NCI-H2107 treated with DMSO at 0.1 percent for 48 hours (cell line): ENCODE results near the gene WFS1.
A peak's percentile ranks its signal among the peaks of the same experiment; 100 is the strongest.

Experiments used
- DNase-seq: peaks from one replicate; lab custom pipeline; 2025; ENCODE audit not compliant: unreplicated experiment; lab: John Stamatoyannopoulos, UW

Gene WFS1

DNA sequence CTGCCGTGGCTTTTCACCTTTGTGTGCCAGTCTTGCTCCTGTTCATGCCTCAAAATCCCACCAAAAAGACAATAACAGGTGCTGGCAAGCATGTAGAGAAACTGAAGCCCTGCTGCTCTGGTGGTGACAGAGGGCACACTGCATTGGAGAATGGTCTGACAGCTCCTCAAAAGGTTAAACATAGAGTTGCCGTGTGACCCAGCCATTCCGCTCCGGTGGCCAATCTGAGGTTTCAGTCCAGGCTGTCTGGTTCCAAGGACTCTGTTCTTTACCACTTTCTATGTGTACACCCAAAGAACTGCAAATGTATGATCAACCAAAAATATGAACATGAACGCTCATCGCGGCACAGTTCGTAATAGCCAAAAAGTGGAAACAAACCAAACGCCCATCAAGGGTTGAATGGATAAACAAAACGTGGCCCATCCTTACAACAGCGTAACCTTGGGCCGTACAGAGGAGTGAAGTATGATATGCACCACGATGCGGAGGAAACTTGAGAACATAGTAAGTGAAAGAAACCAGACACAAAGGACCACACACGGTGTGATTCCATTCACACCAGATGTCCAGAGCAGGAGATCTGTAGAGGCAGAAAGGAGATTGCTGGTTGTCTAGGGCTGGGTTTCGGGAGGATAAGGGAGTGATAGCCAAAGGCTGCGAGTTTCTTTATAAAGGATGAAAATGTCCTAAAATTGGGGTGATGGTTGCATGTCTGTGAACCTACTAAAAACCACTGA lies 33.6 kb upstream of the WFS1 start:
- no peak for DNase-seq

DNA sequence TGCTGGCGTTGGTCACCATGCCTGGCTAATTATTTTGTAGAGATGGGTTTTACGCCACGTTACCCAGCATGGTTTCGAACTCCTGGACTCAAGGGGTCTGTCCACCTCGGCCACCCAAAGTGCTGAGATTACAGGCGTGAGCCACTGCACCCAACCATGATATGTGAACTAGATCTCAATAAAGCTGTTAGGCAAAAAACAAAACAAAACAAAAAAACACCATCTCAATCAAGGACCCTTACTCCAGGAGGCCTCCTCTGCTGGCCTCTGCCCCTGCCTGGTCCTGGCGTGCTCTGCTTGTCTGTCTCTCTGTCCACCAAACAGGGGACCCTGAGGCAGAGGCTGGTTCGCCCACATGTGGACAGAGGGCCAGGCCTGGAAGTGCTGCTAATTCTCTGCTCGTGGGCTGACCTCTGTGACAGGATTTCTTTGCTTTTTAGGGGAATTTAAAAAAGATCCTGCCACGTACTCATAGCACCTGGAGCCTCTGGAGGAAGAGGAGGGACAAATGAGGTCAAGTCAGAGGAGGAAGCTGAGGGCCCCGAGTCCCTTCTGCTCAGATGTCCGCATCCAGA lies 32.7 kb upstream of the WFS1 start:
- no peak for DNase-seq

DNA sequence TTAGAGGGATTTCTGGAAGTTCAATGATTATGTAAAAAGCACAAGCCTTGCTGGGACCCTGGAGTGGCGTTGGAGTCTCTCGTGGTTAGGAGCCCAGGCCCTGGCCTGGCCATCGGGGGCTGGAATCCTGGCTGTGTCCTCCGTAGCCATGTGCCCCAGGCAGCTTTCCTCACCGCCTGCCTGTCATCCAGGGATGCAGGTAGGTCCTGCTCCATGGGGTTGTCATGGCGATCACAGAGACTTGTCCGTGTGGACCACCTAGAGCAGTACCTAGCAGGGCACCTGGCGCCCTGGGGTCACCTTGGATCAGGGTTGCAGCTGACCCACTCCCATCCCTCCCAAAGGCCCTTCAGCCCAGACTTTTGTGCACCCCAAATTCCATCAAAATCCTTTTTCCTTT lies 30.2 kb upstream of the WFS1 start:
- no peak for DNase-seq

DNA sequence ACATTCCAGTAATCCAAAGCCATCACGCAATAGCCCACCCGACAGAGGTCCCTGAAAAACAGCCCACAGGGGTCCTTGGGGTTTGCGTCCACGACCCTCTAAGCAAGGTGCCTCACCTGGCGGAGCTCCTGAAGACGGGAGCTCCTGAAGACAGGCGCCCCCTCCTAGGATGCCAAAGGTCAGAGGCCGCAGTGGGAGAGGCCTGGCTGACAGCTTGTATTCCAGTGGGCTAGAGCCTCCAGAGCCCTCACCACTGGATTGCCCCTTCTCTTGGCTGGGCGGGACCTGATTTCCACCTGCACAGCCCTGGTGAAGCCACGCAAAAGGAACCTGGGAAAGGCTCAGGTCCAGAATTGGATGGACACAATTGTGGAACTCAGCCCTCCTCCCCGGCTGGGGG lies 29.7 kb upstream of the WFS1 start:
- DNase-seq, result no peak

DNA sequence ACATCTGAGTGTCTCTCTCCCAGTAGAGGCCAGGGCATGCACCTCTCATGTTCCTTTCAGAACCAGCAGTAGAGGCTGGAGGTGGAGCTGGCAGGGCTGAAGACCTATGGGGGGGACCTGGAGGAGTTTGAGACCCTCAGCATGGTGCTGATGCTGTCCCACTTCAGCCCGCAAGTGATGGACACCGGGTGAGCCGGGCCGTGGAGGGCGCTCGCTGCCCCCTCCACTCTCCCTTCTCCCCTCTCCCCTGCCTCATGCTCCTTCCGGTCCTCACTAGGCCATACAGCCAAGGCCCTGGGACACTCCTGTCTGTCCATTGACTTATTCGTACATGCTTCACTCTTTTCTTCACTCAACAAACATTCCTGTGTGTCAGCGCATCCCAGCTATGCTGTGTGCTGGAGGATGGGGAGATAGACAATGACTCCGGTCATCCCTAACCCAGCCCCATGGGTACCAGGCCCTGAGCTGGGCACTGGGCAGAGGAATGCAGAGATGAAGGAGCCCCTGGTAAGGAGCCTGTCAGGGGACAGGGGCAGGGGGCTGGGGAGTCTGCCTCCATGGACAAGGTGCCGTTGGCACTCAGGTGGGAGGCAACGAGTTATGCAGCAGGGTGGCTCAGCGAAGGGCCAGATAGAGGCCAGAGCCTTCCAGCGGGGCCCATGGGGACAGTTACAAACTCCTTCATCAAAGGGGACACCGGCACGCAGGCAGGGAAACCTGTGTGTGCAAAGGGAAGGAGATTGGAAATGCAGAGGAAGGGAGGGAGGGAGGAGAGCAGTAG lies 28.4 kb upstream of the WFS1 start:
- no peak for DNase-seq

DNA sequence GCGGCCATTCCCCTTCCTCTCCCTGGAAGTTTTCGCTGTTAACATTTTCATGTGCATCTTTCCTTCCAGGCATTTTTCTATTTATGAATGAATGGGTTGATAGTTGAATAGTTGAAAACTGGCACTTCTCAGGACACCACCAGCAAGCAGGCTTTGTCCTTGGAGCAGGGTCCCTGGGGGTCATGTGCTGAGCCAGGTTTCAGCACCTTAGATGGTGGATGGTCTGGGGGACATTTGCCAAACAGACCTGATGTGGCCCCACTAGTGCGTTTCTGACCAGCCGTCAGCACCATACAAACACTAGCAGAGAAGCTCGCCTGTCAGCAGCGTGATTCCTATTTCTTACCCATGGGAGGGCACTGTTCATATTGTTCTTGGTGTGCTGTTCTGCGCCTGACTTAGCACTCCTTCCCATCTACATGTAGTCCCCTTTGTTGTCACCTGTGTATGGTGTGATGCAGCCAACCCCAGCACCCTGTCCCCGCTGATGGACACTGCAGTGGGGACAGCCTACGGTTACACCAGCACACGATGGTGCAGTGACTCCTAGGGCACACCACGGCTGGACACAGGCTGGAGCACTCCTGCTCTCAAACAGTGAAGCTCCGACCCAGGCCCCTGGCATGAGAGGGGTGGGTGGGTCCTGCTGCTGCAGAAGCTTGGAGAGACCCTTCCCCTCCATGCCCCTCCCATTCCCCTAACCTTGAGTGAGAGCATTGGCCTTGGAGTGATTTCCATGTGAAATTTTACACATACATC lies 27.2 kb upstream of the WFS1 start:
- DNase-seq, result no peak

DNA sequence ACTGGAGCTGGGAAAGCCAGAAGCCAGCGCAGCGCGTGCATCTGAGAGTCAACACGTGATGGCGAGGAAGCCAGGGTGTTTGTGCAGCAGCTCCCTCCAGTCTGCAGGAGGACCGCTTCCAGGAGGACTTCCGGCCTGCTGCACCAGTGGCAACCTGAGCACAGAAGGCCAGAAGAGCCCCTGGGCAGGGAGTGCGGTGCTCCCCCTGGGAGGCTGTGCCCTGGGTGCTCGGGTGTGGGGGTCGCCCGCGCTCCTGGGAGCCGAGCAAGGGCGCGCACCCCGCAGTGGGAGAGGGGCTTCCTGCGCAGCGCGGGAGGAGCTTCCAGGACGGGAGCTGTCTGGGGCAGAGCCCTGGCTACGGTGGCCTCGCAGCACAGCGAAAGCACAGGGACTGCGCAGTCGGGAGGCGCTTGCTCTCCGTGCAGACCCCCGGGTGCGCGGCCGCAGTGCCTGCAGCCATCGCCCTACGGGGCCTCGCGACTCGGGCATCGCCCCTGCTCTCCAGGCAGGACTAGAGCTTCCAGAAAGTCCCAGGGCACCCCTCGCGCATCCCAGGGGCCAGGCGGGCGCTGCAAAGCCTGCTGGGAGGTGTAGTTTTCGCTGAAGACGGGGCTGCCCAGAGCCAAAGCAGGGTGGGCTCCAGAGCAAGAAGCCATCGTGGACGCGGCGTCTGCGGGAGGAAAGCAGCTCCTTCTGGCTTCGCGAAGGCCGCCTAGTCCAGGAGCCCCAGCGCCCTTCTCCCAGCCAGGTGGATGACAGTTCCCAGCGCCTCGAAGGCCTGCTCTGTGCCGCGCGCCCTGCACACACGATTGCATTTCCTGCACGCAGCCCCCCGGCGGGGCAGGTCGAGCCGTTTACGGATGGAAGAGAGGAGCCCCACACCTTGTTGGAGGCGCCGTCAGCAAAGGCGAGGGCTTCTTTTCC lies 24.1 kb upstream of the WFS1 start:
- DNase-seq, result no peak

DNA sequence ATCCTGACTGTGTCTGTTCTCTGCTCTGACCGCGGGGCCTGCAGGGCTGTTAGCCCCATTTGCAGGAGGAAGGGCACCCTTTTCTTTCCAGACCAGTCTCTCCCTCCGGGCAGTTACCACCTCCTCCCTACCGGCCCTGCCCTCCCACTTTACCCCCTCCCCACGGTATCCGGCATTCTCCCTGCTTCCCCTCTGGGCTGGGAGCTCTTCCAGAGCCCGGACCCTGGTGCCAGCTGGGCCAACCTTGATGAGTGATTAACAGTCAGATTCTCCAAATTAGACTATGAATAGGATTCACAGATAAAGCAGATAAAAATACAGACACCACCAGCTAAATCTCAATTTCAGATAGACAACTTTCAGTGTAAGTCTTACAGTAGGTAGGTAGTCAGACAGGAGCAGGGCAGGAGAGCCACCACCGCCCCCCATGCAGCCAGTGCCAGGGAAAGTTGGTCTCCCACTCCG lies 23.4 kb upstream of the WFS1 start:
- DNase-seq, result no peak

DNA sequence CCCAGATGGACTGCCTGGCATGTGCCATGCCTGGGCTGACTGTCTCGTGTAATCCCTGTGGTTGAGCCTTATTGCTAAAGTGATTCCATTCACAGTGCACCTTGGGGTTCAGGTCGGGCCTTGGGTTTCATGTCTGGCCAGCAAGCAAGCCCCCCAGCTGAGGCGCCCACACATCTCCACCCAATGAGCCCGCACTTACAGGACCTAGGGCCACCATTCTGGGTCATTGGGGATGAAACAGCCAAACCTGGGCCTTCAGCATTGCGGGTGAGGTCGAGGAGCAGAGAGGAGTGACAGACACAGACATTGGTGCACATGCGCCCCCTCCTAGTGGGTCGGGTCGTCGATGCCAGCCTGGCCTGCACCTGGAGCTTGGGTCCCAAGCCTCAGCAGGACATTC lies 21.3 kb upstream of the WFS1 start:
- no peak for DNase-seq

DNA sequence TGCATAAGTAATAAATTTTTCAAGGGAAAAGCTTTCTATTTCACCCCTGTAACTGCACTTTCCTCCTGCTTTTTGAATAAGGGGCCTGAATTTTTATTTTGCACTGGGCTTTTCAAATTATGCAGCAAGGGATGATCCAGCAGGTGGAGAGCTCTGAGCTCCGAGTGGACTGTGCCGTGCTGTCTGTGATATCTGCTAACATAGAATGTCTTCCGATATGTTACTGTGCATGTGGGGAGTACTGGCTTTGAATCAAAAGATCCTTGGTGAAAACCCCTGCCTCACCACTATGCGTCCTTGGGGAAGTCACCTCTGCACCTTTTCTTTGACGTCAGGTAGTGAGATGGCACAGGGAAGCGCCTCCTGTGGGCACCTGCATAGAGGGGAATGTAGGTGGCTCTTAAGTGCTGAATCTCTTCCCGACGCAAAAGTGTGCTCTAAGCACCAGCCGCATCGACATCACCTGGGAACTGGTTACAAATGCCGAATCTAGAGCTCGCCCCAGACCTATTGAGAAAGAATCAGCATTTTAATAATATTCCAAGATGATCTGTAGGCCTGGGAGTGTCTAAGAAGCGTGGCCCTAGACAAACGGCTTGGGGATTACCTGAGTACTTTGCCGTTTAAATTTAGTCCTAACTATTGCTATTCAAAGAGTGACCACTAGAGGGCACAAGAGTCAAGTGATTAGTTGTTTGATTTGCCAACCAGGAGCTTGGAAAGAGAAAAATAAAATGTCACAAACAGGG lies 19.2 kb upstream of the WFS1 start:
- peak; percentile 59 for DNase-seq

DNA sequence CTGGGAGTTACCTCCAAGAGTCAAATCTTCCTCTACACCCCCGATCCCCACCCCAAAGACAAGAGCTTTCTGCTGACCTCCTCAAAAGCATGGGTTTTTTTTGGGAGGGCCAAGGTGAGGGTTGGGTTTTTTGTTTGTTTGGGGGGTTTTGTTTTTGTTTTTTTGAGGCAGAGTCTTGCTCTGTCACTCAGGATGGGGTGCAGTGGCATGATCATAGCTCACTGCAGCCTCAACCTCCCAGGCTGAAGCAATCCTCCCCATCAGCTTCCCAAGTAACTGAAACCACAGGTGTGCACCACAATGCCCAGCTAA lies 18.7 kb upstream of the WFS1 start:
- DNase-seq, result no peak

DNA sequence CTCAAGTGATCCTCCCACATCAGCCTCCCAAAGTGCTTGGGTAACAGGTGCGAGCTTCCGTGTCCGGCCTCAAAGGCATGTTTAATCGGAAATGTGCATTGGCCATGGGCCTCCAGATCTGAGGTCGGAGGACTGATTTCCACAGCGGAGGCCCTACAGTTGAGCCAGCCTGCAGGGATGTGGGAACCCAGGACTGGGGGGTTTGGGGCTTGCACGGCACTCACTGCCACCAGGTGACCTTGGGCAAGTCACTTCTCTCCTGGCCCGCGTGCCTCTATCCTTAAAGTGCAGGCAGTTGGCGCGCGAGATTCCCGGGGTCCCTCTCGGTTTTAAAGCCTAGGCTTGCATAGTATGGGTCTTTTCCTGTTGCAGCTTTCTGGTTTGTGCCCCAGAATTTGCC lies 18.3 kb upstream of the WFS1 start:
- DNase-seq, result no peak

DNA sequence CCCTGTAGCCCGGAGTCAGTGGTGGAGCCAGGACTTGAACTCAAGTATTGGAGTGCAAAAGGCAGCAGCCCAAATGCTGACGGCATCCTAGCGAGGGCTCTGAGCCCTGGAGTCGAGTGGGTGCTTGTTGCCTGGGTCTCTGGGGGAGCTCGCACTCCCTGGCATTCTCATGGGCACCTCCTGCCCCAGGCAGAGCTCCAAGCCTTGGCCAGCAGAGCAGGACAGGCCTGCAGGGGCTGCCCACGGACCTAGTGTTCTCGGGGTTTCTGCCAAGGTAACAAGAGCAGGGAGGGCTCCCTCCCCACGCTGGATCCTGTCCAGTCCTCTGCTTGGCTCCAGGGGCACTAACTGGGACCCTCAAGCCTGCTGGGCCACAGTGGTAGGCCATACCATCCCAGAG lies 17.6 kb upstream of the WFS1 start:
- DNase-seq, result no peak

DNA sequence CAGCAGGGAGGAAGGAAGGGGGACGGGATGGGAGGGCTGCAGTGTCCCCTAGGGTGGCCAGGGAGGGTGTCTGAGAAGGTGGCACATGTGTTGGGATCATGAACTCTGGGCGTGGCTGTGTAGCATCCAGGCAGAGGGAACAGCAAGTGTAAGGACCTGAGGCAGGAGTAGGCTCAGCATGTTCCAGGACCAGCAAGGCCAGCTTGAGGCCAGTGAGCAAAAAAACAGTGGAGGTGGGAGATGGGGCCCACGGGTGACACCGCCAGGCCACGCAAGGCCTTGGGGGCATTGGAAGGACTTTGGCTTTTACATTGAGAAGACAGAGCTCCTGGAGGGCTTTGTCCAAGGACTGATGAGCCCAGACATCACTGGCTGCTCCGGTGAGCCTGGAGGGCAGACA lies 16.5 kb upstream of the WFS1 start:
- DNase-seq, result no peak

DNA sequence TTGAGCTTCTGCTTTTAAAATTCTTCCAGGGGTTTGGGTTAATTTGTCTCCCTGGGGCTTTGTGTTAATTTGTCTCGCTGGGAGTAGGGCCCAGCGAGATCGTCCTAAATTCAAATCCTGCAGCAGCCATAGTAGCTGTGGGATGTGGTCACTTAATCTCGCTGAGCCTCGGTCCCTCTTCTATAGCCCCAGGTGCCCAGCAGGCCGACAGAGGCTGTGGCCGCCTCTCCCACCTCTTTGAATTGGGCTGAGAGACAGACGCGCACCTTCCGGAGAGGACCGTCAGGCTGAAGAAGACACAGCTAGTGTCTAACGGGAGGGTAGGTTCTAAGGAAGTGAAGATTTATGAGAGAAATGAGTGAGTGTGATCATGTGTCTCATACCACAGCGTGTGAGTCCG lies 15.7 kb upstream of the WFS1 start:
- no peak for DNase-seq

DNA sequence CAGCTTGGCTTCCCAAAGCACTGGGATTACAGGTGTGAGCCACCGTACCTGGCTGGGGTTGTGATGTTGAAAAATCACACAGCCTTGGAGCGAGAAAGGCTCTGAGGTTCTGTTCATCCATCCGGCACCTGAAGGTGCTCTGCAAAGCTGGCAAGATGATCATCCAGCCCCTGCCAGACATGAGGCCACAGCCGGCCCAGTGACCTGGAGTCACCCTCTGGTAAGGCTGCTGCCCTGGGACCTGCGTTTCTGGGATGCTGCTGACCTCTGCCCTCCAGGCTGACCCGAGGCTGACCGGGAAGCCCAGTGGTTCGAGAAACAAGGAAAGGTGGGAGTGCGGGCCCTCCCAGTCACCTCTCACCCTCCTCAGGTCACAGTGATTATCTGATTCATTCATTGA lies 13.5 kb upstream of the WFS1 start:
- no peak for DNase-seq

DNA sequence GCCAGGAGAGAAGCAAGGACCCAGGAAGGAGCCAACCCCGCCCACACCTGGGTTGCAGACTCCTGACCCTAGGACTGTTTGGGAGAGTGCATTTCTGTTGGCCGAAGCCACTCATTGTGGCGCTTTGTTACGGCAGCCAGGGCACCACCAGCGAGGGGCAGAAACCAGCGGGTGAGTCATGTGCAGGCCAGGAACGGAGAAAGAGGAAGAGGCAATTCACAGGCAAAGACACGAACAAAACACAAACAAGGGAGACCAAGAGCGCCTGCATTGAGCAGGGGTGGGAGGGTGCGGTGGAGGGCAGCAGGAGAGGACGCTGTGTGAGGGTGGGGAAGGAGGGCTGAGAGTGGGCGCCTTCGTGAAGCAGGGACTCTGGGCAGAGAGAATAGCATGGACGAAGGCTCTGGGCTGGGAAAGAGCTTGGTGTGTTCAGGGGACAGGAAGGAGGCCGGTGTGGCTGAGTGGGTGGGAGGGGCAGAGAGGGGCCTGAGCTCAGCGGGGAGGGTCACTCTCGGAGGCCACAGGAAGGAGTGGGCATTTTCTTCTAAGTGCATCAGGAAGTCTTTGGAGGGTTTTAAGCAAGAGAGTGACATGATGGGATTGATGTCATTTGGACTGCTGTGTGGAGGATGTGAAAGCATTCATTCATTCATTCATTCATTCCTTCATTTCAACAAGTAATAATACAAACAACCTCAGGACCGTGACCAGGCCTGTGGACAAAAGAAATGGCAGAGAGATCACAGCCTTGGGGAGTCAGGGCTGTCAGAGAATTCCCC lies 12.2 kb upstream of the WFS1 start:
- DNase-seq, result no peak

DNA sequence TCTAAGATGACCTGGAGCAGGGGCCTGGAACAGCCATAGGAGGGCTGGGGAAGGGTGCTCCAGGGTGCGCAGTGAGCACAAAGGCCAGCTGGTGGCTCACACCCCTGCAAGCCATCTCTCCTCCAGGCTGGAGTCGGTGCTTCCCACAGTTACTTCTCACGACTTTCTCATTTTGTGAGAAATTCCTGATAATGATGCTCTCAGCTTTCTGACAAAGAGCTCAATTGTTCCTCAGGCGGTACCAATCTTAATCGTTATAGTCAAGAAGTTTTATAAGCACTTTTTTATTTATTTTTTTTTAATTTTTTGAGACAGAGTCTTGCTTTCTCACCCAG lies 11.7 kb upstream of the WFS1 start:
- no peak for DNase-seq

DNA sequence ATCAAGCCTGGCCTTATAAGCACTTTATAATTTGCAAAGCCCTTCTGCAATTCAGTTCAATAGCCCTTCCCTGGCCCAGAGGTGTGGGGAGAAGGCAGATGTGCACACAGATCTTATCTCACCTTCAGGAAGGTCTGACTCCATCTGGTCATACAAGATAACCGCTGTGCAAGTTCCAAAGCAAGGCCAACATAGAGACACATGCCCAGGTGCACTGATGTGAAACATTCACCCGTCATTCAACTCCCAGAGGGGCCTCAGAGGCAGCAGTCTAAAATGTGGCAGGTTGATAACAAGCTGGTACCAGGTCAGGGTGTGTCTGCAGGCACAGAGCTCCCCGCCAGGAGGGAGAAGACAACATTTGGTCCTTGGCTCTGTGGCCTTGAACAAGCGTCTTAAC lies 10.9 kb upstream of the WFS1 start:
- no peak for DNase-seq
